K562 (cell line): ENCODE results near the gene RPL21. TPM values are rescaled to one million over a fixed set of nuclear protein-coding genes. Genes with fewer than 3 reads are reported as not detected.

Experiments used
- ATAC-seq: fragments of 200-7000 bp; cut with Tn5 transposase; 3 replicates; pipeline ENCODE4 v1.9.1; 2020; ENCODE audit warnings: moderate library complexity
- BruUV-seq: library from RNA; stranded (reverse); fragments of 400-500 nt; replicated peaks from 2 replicates; lab custom pipeline; 2021; lab: Mats Ljungman, UMichigan
- CTCF ChIA-PET: fragments of 300-600 bp; formaldehyde crosslinking; extraction: SDS; loops from one replicate; lab custom pipeline; 2021; ENCODE audit warnings: low intra/inter-chr PET ratio; lab: Yijun Ruan, JAX
- POLR2A ChIA-PET: fragments of 300-600, 350-650 bp; sonication (Branson Sonifier 250); formaldehyde crosslinking; extraction: SDS; loops from one replicate; lab custom pipeline; 2021; ENCODE audit warnings: antibody characterized with exemption, inconsistent platforms; lab: Yijun Ruan, JAX
- DNase-seq, 4 experiments: peaks; one replicate each; pipeline versions ENCODE4 v3.0.0 to v3.0.0-alpha.2; 2011 to 2018; ENCODE audit warnings: low spot score in 3 of 4, mixed read lengths in 3 of 4; ENCODE audit errors: extremely low read depth in 1 of 4
- FAIRE-seq: peaks from 2 replicates; lab custom pipeline; 2011; peaks lifted over from hg19 to GRCh38; lab: Jason Lieb, UNC
- H2AFZ ChIP-seq: 2 replicates; pipeline ENCODE4 v1.6.0; 2011; ENCODE audit warnings: low read depth, low read length, control low read depth, inconsistent platforms
- H3K27ac ChIP-seq: fragments of 200-600 bp; 3 replicates; pipeline ENCODE4 v1.8.0; 2011; ENCODE audit warnings: low read depth, mild to moderate bottlenecking, control low read depth, inconsistent platforms, low read length, moderate library complexity, mixed read lengths; ENCODE audit errors: extremely low read depth
- H3K27me3 ChIP-seq, 2 experiments: fragments of 300-600 bp in 1 of 2; 2 replicates in 1 of 2; 3 replicates in 1 of 2; pipeline versions ENCODE4 v1.6.0 to v1.8.0; 2011; ENCODE audit warnings: inconsistent platforms in 2 of 2, low read length in 2 of 2, mild to moderate bottlenecking in 1 of 2, mixed read lengths in 1 of 2, moderate library complexity in 1 of 2; ENCODE audit not compliant: control insufficient read depth in 2 of 2, insufficient read depth in 2 of 2
- H3K36me3 ChIP-seq: fragments of 300-600 bp; 3 replicates; pipeline ENCODE4 v1.8.0; 2011; ENCODE audit warnings: mild to moderate bottlenecking, low read length, inconsistent platforms; ENCODE audit not compliant: control insufficient read depth, insufficient read depth
- H3K4me1 ChIP-seq, 2 experiments: fragments of 200-600 bp in 1 of 2; replicated peaks in 1 of 2; 2 replicates in 1 of 2; 3 replicates in 1 of 2; pipeline versions ENCODE4 v1.5.1 to v1.8.0; 2011; ENCODE audit warnings: inconsistent platforms in 2 of 2, low read length in 2 of 2, mild to moderate bottlenecking in 1 of 2, mixed read lengths in 1 of 2, moderate library complexity in 1 of 2; ENCODE audit not compliant: control insufficient read depth in 2 of 2, insufficient read depth in 2 of 2
- H3K4me2 ChIP-seq: 2 replicates; pipeline ENCODE4 v1.6.1; 2011; ENCODE audit warnings: low read length, control low read depth, inconsistent platforms, mixed read lengths; ENCODE audit not compliant: insufficient read depth
- H3K4me3 ChIP-seq: fragments of 200-600 bp; sonication (generic), shearing (Covaris generic); 2 replicates; pipeline ENCODE4 v1.5.1; 2016; ENCODE audit warnings: control low read depth, inconsistent platforms
- H3K79me2 ChIP-seq: fragments of 200-600 bp; 3 replicates; pipeline ENCODE4 v1.8.0; 2011; ENCODE audit warnings: low read length, inconsistent platforms; ENCODE audit not compliant: control insufficient read depth, insufficient read depth
- H3K9ac ChIP-seq, 2 experiments: 2 replicates each; pipeline versions ENCODE4 v1.6.0 to v1.6.1; 2011; ENCODE audit warnings: low read depth in 2 of 2, low read length in 2 of 2, control low read depth in 1 of 2, inconsistent platforms in 1 of 2, mild to moderate bottlenecking in 1 of 2, mixed read lengths in 1 of 2; ENCODE audit not compliant: insufficient read depth in 1 of 2
- H3K9me1 ChIP-seq: one replicate; pipeline ENCODE4 v1.6.0; 2011; ENCODE audit warnings: inconsistent platforms, mild to moderate bottlenecking, low read length, moderate library complexity; ENCODE audit not compliant: control insufficient read depth, insufficient read depth
- H3K9me3 ChIP-seq: replicated peaks from 2 replicates; pipeline ENCODE4 v1.5.1; 2011; ENCODE audit warnings: low read depth, low read length, inconsistent platforms; ENCODE audit not compliant: control insufficient read depth, insufficient read depth
- H4K20me1 ChIP-seq: replicated peaks from 2 replicates; pipeline ENCODE4 v1.6.1; 2011; ENCODE audit warnings: low read length, inconsistent platforms, mixed read lengths; ENCODE audit not compliant: control insufficient read depth, insufficient read depth
- EHMT2 ChIP-seq: fragments of 450-650 bp; IDR thresholded peaks from 2 replicates; pipeline ENCODE4 v1.6.1; 2018; ENCODE audit warnings: antibody characterized with exemption
- GATA2 ChIP-seq: sonication (generic); formaldehyde crosslinking; IDR thresholded peaks from 2 replicates; pipeline ENCODE4 v1.4.0; 2020; ENCODE audit warnings: mild to moderate bottlenecking, missing genetic modification reagents
- ZFP36 ChIP-seq: fragments of 150-350 bp; IDR thresholded peaks from 2 replicates; pipeline ENCODE4 v1.6.1; 2018; ENCODE audit warnings: low read length, low read depth; ENCODE audit not compliant: partially characterized antibody
- WGBS: fragments of 100-300 bp; shearing (Covaris generic); methylation state at CpG from one replicate; pipeline ENCODE4 v1.1.6; 2016; ENCODE audit warnings: low coverage, mixed read lengths; ENCODE audit not compliant: insufficient coverage; ENCODE audit errors: missing lambda C conversion rate; 5-methylcytosine and 5-hydroxymethylcytosine counted together
- in situ Hi-C: fragments of 300-500 bp; cut with MboI; formaldehyde crosslinking; loops from 4 replicates; pipeline ENCODE4 v1.15.0; 2018; ENCODE audit warnings: inconsistent platforms, mixed read lengths
- intact Hi-C: fragments of 100-400 bp; cut with micrococcal nuclease; formaldehyde crosslinking; loops from 2 replicates; pipeline ENCODE4 v1.14.2; 2022
- polyA plus RNA-seq, 8 experiments: library from polyadenylated mRNA; depleted of rRNA in 4 of 8; stranded (reverse) in 5 of 8; unstranded in 3 of 8; fragments of >200 nt; fragmentation: Nextera tagmentation in 2 of 8; fragmentation: Illumina TruSeq in 1 of 8; extraction: Ambion mirVana in 2 of 8; extraction: Trizol in 1 of 8; gene quantifications; 2 replicates each; pipeline versions ENCODE4 v1.2.1 to v1.2.3, GENCODE V29; 2011 to 2014; ENCODE audit warnings: inconsistent platforms in 1 of 8, missing spikeins in 1 of 8
- total RNA-seq, 7 experiments: library from RNA; depleted of rRNA in 6 of 7; stranded (reverse); fragments of >200 nt in 6 of 7; fragmentation: Illumina TruSeq in 2 of 7; extraction: Trizol in 2 of 7; gene quantifications; 2 replicates each; pipeline versions ENCODE4 v1.2.1 to v1.2.3, GENCODE V29; 2011 to 2021; ENCODE audit warnings: low replicate concordance in 1 of 7
- TF ChIP-seq, protein P1 (sequence below), 2 experiments: fragments of 450-650 bp; conservative IDR thresholded peaks; 2 replicates each; pipeline ENCODE4 v1.6.1; 2017; ENCODE audit warnings: mild to moderate bottlenecking in 2 of 2, moderate library complexity in 2 of 2
- TF ChIP-seq, protein P2 (sequence below): fragments of 450-650 bp; formaldehyde crosslinking; IDR thresholded peaks from 2 replicates; pipeline ENCODE4 v1.4.0; 2020; ENCODE audit warnings: mild to moderate bottlenecking, moderate library complexity

RPL21 gene
- total and polyA plus RNA-seq, 9 of the 15 experiments (the other 6 are each of a cell fraction or from before 2014, with no cell fraction given) = 622 to 4,203 (median 1,676) TPM

DNA sequence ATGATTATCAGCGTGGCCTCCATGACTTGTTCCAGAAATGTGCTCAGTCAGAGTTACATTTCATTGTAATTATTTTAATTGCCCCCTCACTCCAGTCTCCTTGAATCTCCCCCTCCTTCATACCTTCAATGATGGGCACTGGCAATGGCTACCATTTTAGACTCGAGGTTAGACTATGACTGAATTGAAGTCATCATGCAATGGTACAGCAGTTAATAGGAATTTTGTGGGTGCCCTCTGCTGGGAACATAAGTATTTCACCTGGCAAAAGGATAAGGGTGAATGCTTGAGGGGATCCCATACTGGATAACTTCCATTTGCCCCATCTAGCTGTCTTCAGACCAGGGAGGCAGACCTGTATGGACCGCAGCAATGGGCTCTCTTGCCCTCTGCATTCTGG, 47.5 kb upstream of the RPL21 start (continued):
- TF ChIP-seq, protein P1, sequence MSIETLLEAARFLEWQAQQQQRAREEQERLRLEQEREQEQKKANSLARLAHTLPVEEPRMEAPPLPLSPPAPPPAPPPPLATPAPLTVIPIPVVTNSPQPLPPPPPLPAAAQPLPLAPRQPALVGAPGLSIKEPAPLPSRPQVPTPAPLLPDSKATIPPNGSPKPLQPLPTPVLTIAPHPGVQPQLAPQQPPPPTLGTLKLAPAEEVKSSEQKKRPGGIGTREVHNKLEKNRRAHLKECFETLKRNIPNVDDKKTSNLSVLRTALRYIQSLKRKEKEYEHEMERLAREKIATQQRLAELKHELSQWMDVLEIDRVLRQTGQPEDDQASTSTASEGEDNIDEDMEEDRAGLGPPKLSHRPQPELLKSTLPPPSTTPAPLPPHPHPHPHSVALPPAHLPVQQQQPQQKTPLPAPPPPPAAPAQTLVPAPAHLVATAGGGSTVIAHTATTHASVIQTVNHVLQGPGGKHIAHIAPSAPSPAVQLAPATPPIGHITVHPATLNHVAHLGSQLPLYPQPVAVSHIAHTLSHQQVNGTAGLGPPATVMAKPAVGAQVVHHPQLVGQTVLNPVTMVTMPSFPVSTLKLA (conservative IDR thresholded peaks at IDR 0.05) = no peak
- TF ChIP-seq, protein P2, sequence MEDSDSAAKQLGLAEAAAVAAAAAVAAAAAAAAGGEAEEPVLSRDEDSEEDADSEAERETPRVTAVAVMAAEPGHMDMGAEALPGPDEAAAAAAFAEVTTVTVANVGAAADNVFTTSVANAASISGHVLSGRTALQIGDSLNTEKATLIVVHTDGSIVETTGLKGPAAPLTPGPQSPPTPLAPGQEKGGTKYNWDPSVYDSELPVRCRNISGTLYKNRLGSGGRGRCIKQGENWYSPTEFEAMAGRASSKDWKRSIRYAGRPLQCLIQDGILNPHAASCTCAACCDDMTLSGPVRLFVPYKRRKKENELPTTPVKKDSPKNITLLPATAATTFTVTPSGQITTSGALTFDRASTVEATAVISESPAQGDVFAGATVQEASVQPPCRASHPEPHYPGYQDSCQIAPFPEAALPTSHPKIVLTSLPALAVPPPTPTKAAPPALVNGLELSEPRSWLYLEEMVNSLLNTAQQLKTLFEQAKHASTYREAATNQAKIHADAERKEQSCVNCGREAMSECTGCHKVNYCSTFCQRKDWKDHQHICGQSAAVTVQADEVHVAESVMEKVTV (CRISPR knock-in tag) = 0 out of 2 replicates have a peak, but pooled peaks have one; percentile 21
- TF ChIP-seq EHMT2 = peak; percentile 73

DNA sequence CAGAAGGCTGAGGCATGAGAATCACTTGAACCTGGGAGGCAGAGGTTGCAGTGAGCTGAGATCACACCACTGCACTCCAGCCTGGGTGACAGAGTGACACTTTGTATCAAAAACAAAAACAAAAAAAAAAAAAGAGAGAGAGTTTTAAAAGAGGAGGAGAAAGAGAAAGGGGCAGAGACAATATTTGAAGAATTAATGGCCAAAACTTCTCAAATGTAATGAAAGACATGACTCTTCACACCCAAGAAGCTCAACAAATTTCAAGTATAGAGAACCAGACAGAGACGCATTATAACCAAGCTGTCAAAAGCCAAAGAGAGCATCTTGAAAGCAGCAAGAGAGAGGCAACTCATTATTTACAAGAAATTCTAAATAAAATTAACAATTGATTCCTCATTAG, 42.8 kb upstream of the RPL21 start:
- H3K79me2 ChIP-seq = no peaks in the 10 kb centered on the region
- no TSS peak for BruUV-seq
- H3K9me1 ChIP-seq = no peaks in the 10 kb centered on the region
- peaks cover 2 to 3% of the 10 kb centered on the region in 2 experiments; a peak in 4 of 5 replicates for H3K4me1 ChIP-seq
- no peak overlapping the region for H3K9ac ChIP-seq
- H3K9me3 ChIP-seq = no peaks in the 10 kb centered on the region
- H3K4me3 ChIP-seq = no peak overlapping the region
- no peaks in the 10 kb centered on the region for H3K27me3 ChIP-seq
- ChIA-PET POLR2A (no interaction called here), CTCF (no interaction called here)
- H3K36me3 ChIP-seq = no peaks in the 10 kb centered on the region
- H3K4me2 ChIP-seq = no peak overlapping the region
- ATAC-seq (no peak), FAIRE-seq (no peak), DNase-seq (no peak)
- no peaks in the 10 kb centered on the region for H4K20me1 ChIP-seq
- H3K27ac ChIP-seq = no peak overlapping the region
- in situ Hi-C loops = no loop called here
- H2AFZ ChIP-seq = no peak overlapping the region
- 53% methylated on average over 1 of the region's 1 CpG for WGBS
- intact Hi-C loops = no loop called here
- TF ChIP-seq ZFP36 (no peak), GATA2 (no peak)
- TF ChIP-seq, all 486 proteins: peak for 0
